Measurements from ENCODE around the gene SH2D3C.

Gene SH2D3C

DNA sequence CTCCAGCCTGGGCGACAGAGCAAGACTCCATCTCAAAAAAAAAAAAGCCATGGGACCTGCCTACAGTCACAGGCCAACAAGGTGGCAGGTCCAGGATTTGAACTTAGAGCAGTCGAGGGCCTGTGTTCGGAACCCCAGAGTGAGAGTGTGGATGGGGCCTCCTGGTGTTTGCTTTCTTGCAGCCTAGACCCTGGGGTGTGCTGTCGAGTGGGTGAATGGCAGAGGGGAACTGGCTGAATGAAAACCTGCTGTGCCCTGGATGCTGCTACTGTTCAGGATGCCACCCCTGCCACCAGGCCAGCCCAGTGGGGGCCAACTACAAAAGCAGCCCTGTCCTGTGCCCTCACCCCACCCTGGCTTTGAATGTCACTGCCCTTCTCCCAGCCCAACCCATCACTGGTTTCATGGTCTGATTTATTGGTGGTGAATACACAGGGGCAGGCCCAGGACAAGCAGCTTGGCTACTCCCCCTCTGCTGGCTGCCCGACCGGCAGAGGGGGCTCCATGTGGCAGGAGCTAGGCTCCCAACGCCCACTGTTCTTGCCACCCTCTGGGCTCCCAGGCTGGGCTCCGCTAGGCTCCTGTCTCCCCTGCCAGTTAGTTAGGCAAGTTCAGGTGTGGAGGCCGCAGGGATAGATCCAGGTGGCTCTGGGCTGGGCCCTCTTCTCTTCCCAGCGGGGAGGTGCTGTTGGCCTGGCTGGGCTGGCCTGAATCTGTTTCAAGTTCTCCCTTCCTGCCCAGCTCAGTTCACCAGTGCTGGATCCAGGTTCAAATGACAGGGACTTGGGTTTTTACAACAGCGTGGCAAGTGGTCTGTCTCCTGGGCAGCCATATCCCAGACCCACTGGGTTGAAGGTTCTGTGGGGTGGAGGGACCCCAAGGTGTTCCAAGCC, 36.4 kb upstream of the SH2D3C start:
- Histone ChIP-seq H3K27ac (ENCODE audit: low read length) (no peak overlapping the region), H3K4me3 (ENCODE audit: low read depth in 1 of 2, low read length in 2 of 2) (no peak overlapping the region), H3K4me1 (ENCODE audit: control insufficient read depth in 1 of 2, insufficient read depth in 2 of 2, low read length in 2 of 2) (no peaks in the 10 kb centered on the region), H3K36me3 (ENCODE audit: control insufficient read depth in 1 of 2, insufficient read depth in 2 of 2, low read length in 2 of 2) (peaks cover 25 to 68% of the 10 kb centered on the region in 2 donors), H3K27me3 (ENCODE audit: low read depth, low read length) (no peaks in the 10 kb centered on the region), H3K9me3 (ENCODE audit: control insufficient read depth in 1 of 2, low read length in 2 of 2) (no peaks in the 10 kb centered on the region)

DNA sequence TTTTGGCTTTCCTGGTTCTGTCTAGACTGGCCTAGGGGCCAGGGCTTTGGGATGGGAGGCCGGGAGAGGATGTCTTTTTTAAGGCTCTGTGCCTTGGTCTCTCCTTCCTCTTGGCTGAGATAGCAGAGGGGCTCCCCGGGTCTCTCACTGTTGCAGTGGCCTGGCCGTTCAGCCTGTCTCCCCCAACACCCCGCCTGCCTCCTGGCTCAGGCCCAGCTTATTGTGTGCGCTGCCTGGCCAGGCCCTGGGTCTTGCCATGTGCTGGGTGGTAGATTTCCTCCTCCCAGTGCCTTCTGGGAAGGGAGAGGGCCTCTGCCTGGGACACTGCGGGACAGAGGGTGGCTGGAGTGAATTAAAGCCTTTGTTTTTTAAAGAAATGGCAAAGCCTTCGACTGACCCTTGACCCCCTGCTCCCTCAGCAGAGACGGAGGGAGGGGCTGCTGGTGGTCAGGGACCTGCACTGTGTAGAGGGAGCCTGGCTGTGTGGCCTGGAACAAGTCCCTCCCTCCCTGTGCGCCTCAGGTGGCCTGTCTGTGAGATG, 35.3 kb upstream of the SH2D3C start:
- Histone ChIP-seq H3K36me3 (ENCODE audit: control insufficient read depth in 1 of 2, insufficient read depth in 2 of 2, low read length in 2 of 2) (peaks cover 19 to 64% of the 10 kb centered on the region in 2 donors), H3K27ac (ENCODE audit: low read length) (no peak overlapping the region), H3K27me3 (ENCODE audit: low read depth, low read length) (no peaks in the 10 kb centered on the region), H3K4me1 (ENCODE audit: control insufficient read depth in 1 of 2, insufficient read depth in 2 of 2, low read length in 2 of 2) (peaks cover 0 to 4% of the 10 kb centered on the region in 2 donors), H3K9me3 (ENCODE audit: control insufficient read depth in 1 of 2, low read length in 2 of 2) (no peaks in the 10 kb centered on the region), H3K4me3 (ENCODE audit: low read depth in 1 of 2, low read length in 2 of 2) (no peak overlapping the region)

DNA sequence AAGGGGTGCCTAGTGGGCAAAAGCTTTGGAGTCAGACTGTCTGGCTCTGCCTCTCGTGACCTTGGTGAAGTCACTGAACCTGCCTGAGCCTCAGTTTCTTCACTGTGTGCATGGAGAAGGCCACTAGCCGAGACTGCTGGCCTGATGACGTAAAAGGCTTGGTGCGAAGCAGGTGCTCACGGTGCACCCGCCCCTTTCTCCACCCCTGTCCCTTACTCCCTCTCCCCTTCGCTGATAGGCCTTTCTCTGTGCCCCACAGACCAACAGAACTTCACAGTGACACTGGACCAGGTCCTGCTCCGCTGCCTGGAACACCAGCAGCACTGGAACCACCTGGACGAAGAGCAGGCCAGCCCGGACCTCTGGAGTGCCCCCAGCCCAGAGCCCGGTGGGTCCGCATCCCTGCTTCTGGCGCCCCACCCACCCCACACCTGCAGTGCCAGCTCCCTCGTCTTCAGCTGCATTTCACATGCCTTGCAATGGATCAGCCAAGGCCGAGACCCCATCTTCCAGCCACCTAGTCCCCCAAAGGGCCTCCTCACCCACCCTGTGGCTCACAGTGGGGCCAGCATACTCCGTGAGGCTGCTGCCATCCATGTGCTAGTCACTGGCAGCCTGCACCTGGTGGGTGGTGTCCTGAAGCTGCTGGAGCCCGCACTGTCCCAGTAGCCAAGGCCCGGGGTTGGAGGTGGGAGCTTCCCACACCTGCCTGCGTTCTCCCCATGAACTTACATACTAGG, 34.6 kb upstream of the SH2D3C start:
- H3K36me3 ChIP-seq (ENCODE audit: control insufficient read depth in 1 of 2, insufficient read depth in 2 of 2, low read length in 2 of 2): peaks cover 23 to 65% of the 10 kb centered on the region in 2 donors
- H3K9me3 ChIP-seq (ENCODE audit: control insufficient read depth in 1 of 2, low read length in 2 of 2): no peaks in the 10 kb centered on the region
- H3K27me3 ChIP-seq (ENCODE audit: low read depth, low read length): no peaks in the 10 kb centered on the region
- H3K4me1 ChIP-seq (ENCODE audit: control insufficient read depth in 1 of 2, insufficient read depth in 2 of 2, low read length in 2 of 2): peaks cover 0 to 4% of the 10 kb centered on the region in 2 donors
- no peak overlapping the region for H3K27ac ChIP-seq (ENCODE audit: low read length)
- H3K4me3 ChIP-seq (ENCODE audit: low read depth in 1 of 2, low read length in 2 of 2): no peak overlapping the region

DNA sequence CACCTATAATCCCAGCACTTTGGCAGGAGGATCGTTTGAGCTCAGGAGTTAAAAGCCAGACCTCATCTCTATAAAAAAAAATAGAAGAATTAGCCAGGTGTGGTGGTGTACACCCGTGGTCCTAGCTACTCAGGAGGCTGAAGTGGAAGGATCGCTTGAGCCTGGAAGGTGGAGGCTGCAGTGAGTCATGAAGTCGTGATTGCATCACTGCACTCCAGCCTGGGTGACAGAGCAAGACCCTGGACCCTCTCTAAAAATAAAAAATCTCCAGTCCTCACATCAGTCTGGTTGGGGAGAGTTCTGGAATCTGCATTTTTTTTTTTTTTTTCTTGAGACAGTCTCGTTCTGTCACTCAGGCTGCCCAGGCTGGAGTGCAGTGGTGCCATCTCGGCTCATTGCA, 33.5 kb upstream of the SH2D3C start:
- Histone ChIP-seq H3K36me3 (ENCODE audit: control insufficient read depth in 1 of 2, insufficient read depth in 2 of 2, low read length in 2 of 2) (peaks cover 30 to 64% of the 10 kb centered on the region in 2 donors), H3K4me3 (ENCODE audit: low read depth in 1 of 2, low read length in 2 of 2) (no peak overlapping the region), H3K27ac (ENCODE audit: low read length) (no peak overlapping the region), H3K9me3 (ENCODE audit: control insufficient read depth in 1 of 2, low read length in 2 of 2) (no peaks in the 10 kb centered on the region), H3K4me1 (ENCODE audit: control insufficient read depth in 1 of 2, insufficient read depth in 2 of 2, low read length in 2 of 2) (peaks cover 0 to 4% of the 10 kb centered on the region in 2 donors), H3K27me3 (ENCODE audit: low read depth, low read length) (no peaks in the 10 kb centered on the region)

DNA sequence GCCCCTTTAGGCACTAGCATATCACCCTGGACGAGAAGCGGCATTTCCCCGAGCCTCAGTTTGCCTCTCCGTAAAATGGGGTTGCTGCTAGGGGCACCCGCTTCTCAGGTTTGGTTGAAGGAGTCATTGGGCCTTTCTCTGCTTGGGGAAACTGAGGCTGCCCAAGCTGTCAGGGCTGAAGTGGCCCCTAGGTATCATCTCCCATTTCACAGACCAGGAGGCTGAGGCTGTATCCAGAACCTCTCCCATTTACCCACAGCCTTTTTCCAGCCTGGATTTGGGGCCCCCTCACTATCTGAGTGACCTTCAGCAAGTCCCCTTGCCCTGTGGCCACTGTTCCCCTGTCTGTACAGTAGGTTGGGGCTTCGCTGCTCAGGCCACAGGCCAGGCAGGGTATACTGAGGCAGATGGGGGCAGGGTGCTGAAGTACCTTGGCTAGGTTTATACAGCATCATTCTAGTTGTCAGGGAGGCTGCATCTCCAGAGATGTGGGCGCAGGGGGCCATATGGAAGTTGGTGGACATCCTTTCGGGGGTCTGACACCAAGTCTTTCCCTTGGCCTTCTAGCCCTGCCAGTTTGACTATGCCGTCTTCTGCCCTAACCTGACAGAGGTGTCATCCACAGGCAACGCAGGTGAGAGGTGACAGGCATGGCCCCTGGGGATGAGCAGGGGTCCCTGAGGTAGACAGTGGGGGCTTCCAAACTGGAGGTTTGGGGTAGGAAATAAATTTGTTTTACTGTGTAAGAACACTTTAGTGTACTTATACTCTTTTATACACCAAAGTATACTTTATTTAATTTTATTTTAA, 32.1 kb upstream of the SH2D3C start:
- Histone ChIP-seq H3K9me3 (ENCODE audit: control insufficient read depth in 1 of 2, low read length in 2 of 2) (no peaks in the 10 kb centered on the region), H3K27me3 (ENCODE audit: low read depth, low read length) (no peaks in the 10 kb centered on the region), H3K4me1 (ENCODE audit: control insufficient read depth in 1 of 2, insufficient read depth in 2 of 2, low read length in 2 of 2) (peaks cover 0 to 4% of the 10 kb centered on the region in 2 donors), H3K4me3 (ENCODE audit: low read depth in 1 of 2, low read length in 2 of 2) (no peak overlapping the region), H3K36me3 (ENCODE audit: control insufficient read depth in 1 of 2, insufficient read depth in 2 of 2, low read length in 2 of 2) (peaks cover 27 to 53% of the 10 kb centered on the region in 2 donors), H3K27ac (ENCODE audit: low read length) (no peak overlapping the region)

DNA sequence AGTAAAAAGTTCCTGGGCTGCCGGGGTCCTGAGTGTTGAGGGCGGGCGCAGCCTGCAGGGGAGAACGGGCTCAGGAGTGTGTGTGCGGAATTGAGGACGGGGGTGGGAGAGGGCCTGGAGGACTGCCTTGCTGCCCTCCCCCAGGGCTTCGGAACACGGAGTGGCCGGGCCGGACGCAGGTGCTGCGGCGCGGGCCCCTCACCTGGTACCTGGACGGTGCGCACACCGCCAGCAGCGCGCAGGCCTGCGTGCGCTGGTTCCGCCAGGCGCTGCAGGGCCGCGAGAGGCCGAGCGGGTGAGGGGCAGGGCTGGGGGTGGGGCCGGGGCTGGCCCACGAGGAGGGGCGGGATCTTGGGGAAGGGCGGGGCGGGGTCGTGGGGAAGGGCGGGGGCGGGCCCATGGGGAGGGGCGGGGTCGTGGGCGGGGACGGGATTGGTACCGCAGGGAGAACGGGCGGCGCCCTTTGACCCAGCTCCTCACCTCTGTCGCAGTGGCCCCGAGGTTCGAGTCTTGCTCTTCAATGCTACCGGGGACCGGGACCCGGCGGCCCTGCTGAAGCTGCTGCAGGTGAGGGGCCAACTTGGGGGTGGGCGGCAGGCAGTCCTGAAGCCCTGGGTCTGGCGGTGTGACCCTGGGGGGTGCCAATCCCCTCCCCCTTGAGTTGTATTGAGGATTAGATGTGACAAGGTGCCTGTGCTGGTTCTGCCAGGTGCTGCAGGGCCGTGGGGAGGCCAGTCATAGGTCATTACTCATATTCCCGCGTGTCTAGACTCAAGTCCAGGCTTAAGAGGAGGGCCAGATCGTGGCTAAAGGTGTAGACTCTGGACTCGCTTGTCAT, 31.3 kb upstream of the SH2D3C start:
- peaks cover 27 to 47% of the 10 kb centered on the region in 2 donors for H3K36me3 ChIP-seq (ENCODE audit: control insufficient read depth in 1 of 2, insufficient read depth in 2 of 2, low read length in 2 of 2)
- peaks cover 0 to 6% of the 10 kb centered on the region in 2 donors for H3K4me1 ChIP-seq (ENCODE audit: control insufficient read depth in 1 of 2, insufficient read depth in 2 of 2, low read length in 2 of 2)
- no peaks in the 10 kb centered on the region for H3K27me3 ChIP-seq (ENCODE audit: low read depth, low read length)
- no peak overlapping the region for H3K27ac ChIP-seq (ENCODE audit: low read length)
- H3K4me3 ChIP-seq (ENCODE audit: low read depth in 1 of 2, low read length in 2 of 2): no peak overlapping the region
- H3K9me3 ChIP-seq (ENCODE audit: control insufficient read depth in 1 of 2, low read length in 2 of 2): no peaks in the 10 kb centered on the region

DNA sequence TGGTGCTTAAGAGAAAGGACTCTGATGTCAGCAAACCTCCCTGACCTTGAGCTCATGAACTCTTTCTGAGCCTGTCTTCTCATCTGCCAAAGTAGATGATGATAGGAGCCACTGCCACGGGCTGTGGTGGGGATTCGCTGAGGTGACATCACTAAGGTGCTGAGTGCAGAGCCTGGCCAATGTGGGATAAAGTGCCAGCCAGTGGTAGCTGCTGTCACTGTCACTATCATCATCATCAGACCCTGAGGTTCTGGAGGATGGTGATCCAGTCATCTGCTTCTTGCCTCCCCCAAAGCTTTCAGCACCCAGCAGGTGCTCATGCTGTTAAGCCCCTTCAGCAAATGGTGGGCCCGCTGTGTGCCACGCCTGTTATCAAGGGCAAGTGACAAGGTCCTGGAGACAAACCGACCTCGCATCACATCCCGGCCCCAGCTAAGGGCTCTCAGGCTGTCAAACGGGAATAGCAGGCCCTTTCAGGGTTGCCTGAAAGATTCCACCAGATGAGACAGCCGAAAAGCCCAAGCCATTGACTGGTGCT, 30.6 kb upstream of the SH2D3C start:
- Histone ChIP-seq H3K27ac (ENCODE audit: low read length) (no peak overlapping the region), H3K4me3 (ENCODE audit: low read depth in 1 of 2, low read length in 2 of 2) (no peak overlapping the region), H3K4me1 (ENCODE audit: control insufficient read depth in 1 of 2, insufficient read depth in 2 of 2, low read length in 2 of 2) (peaks cover 0 to 13% of the 10 kb centered on the region in 2 donors), H3K9me3 (ENCODE audit: control insufficient read depth in 1 of 2, low read length in 2 of 2) (no peaks in the 10 kb centered on the region), H3K27me3 (ENCODE audit: low read depth, low read length) (no peaks in the 10 kb centered on the region), H3K36me3 (ENCODE audit: control insufficient read depth in 1 of 2, insufficient read depth in 2 of 2, low read length in 2 of 2) (peaks cover 27 to 46% of the 10 kb centered on the region in 2 donors)

DNA sequence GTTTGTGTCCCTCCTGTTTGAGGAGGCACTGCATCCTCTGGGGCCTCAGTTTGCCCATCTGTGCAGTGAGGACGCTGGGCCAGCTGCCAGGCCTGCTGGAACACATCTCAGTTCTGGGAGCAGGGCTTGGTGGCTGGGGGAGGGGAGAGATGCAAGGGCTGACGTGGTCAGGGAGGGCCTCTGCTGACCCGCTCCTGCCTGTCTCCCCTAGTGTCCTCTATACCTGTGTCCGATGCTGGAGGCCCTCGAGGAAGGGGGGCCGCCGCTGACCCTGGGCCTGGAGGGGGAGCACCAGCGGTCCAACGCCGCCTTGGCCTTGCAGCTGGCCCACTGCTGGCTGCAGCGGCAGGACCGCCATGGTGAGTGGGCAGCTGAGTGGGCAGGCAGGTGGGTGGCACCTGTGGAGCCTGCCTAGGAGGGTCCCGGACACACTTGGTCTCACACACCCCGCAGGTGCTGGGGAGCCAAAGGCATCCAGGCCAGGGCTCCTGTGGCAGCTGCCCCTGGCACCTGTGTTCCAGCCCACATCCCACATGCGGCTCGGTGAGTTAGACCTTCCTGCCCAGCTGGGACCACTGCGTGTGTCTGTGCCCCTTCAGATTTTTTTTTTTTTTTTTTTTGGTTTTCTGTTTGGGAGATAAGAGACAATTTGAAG, 30.0 kb upstream of the SH2D3C start:
- Histone ChIP-seq H3K9me3 (ENCODE audit: control insufficient read depth in 1 of 2, low read length in 2 of 2) (no peaks in the 10 kb centered on the region), H3K36me3 (ENCODE audit: control insufficient read depth in 1 of 2, insufficient read depth in 2 of 2, low read length in 2 of 2) (peaks cover 21 to 41% of the 10 kb centered on the region in 2 donors), H3K4me3 (ENCODE audit: low read depth in 1 of 2, low read length in 2 of 2) (no peak overlapping the region), H3K27me3 (ENCODE audit: low read depth, low read length) (no peaks in the 10 kb centered on the region), H3K4me1 (ENCODE audit: control insufficient read depth in 1 of 2, insufficient read depth in 2 of 2, low read length in 2 of 2) (peaks cover 0 to 19% of the 10 kb centered on the region in 2 donors), H3K27ac (ENCODE audit: low read length) (no peak overlapping the region)

DNA sequence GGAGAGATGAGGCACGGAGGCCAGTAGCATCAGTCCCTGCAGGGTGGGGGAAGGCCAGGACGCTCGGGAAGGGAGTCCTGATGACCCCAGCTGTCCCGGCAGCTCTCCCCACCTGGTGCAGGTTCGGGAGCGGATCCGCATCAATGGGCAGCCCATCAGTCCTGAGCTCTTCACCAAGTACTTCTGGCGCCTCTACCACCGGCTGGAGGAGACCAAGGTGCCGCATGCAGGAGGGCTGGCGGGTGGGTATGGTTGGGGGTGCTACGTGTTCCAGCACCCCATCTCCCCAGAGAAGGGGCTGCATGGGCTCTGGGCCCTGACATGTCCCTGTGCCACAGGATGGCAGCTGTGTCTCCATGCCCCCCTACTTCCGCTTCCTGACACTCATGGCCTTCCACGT, 28.4 kb upstream of the SH2D3C start:
- H3K27ac ChIP-seq (ENCODE audit: low read length): no peak overlapping the region
- H3K9me3 ChIP-seq (ENCODE audit: control insufficient read depth in 1 of 2, low read length in 2 of 2): no peaks in the 10 kb centered on the region
- H3K27me3 ChIP-seq (ENCODE audit: low read depth, low read length): no peaks in the 10 kb centered on the region
- no peak overlapping the region for H3K4me3 ChIP-seq (ENCODE audit: low read depth in 1 of 2, low read length in 2 of 2)
- H3K36me3 ChIP-seq (ENCODE audit: control insufficient read depth in 1 of 2, insufficient read depth in 2 of 2, low read length in 2 of 2): peaks cover 14 to 32% of the 10 kb centered on the region in 2 donors
- H3K4me1 ChIP-seq (ENCODE audit: control insufficient read depth in 1 of 2, insufficient read depth in 2 of 2, low read length in 2 of 2): peaks cover 5 to 26% of the 10 kb centered on the region in 2 donors

DNA sequence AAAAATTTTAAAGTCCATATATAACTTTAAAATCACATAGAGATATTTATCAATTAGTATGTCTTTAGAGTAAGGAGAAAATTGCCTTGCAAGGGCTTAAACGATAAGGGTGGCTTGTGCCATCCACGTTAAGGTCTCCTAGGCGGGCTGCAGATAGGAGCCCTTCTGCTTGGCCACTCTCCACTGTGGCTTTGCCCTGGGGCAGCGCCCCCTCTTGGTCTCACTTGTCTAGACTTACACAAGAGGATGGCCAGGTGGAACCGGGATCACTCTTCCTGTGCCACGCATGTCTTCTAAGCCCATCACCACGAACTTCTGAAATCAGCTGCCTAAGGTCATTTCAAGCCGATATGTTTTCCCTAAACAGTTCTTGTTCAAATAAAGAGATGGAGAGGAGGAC, 27.2 kb upstream of the SH2D3C start:
- Histone ChIP-seq H3K4me1 (ENCODE audit: control insufficient read depth in 1 of 2, insufficient read depth in 2 of 2, low read length in 2 of 2) (peaks cover 6 to 27% of the 10 kb centered on the region in 2 donors), H3K36me3 (ENCODE audit: control insufficient read depth in 1 of 2, insufficient read depth in 2 of 2, low read length in 2 of 2) (peaks cover 14 to 32% of the 10 kb centered on the region in 2 donors), H3K27me3 (ENCODE audit: low read depth, low read length) (no peaks in the 10 kb centered on the region), H3K4me3 (ENCODE audit: low read depth in 1 of 2, low read length in 2 of 2) (no peak overlapping the region), H3K9me3 (ENCODE audit: control insufficient read depth in 1 of 2, low read length in 2 of 2) (no peaks in the 10 kb centered on the region), H3K27ac (ENCODE audit: low read length) (no peak overlapping the region)
